Stimulated activated CD8-positive, alpha-beta memory T cell treated with anti-CD3 and anti-CD28 coated beads, Interleukin-15, amount 100 ng/mL, for 24 hours (primary cell): ENCODE measurements around the gene TFF2.

Experiments
- DNase-seq: peaks from one replicate; pipeline ENCODE4 v3.0.0-alpha.2; 2020; ENCODE audit warnings: low read depth

Gene TFF2

GRCh38 chr21:42346866-42347600 lies 3.8 kb downstream of the TFF2 start:
- no peak for DNase-seq

GRCh38 chr21:42346441-42346840 lies 4.4 kb downstream of the TFF2 start:
- DNase-seq: no peak

- no peak for DNase-seq
These were observed 6.2 kb downstream of the TFF2 start for GRCh38 chr21:42344631-42345030.

- DNase-seq: no peak
These were observed 6.8 kb downstream of the TFF2 start for GRCh38 chr21:42343963-42344510.

GRCh38 chr21:42343556-42343955 lies 7.2 kb downstream of the TFF2 start:
- no peak for DNase-seq

GRCh38 chr21:42343101-42343500 lies 7.7 kb downstream of the TFF2 start:
- DNase-seq: no peak

- no peak for DNase-seq
These were observed 8.8 kb downstream of the TFF2 start for GRCh38 chr21:42341776-42342542.

GRCh38 chr21:42340187-42341050 lies 10.4 kb downstream of the TFF2 start:
- DNase-seq: no peak

- DNase-seq: no peak
These were observed 11.8 kb downstream of the TFF2 start for GRCh38 chr21:42338729-42339715.

GRCh38 chr21:42337830-42338728 lies 12.7 kb downstream of the TFF2 start:
- DNase-seq: peak; percentile 50

- no peak for DNase-seq
These were observed 13.5 kb downstream of the TFF2 start for GRCh38 chr21:42337276-42337675.

- no peak for DNase-seq
These were observed 14.7 kb downstream of the TFF2 start for GRCh38 chr21:42336054-42336453.

GRCh38 chr21:42332557-42333317 lies 18.1 kb downstream of the TFF2 start:
- DNase-seq: no peak

GRCh38 chr21:42331660-42332059 lies 19.1 kb downstream of the TFF2 start:
- DNase-seq: no peak

- DNase-seq: no peak
These were observed 20.1 kb downstream of the TFF2 start for GRCh38 chr21:42330380-42331371.

- DNase-seq: no peak
These were observed 25.9 kb downstream of the TFF2 start for GRCh38 chr21:42324896-42325295.

GRCh38 chr21:42321845-42322244 lies 28.9 kb downstream of the TFF2 start:
- no peak for DNase-seq

GRCh38 chr21:42321231-42321630 lies 29.6 kb downstream of the TFF2 start:
- no peak for DNase-seq
